Measurements from ENCODE around the gene DAB2.
A peak's percentile ranks its signal among the peaks of the same experiment; 100 is the strongest.
"Not testable (repeated sequence)": the region's sequence is repeated elsewhere in the genome, so short reads cannot be mapped to it uniquely, and the experiment has no call there.

Gene DAB2

GRCh38 chr5:39419796-39420195, 5.0 kb downstream of the DAB2 start:
- DNase-seq = no peak

GRCh38 chr5:39417979-39418378, 6.8 kb downstream of the DAB2 start:
- DNase-seq = no peak

- DNase-seq = no peak
Measured at GRCh38 chr5:39415201-39415600, 9.6 kb downstream of the DAB2 start.

- no peak for DNase-seq
Measured at GRCh38 chr5:39414426-39414825, 10.4 kb downstream of the DAB2 start.

GRCh38 chr5:39413771-39414170, 11.0 kb downstream of the DAB2 start:
- DNase-seq = no peak

DNA sequence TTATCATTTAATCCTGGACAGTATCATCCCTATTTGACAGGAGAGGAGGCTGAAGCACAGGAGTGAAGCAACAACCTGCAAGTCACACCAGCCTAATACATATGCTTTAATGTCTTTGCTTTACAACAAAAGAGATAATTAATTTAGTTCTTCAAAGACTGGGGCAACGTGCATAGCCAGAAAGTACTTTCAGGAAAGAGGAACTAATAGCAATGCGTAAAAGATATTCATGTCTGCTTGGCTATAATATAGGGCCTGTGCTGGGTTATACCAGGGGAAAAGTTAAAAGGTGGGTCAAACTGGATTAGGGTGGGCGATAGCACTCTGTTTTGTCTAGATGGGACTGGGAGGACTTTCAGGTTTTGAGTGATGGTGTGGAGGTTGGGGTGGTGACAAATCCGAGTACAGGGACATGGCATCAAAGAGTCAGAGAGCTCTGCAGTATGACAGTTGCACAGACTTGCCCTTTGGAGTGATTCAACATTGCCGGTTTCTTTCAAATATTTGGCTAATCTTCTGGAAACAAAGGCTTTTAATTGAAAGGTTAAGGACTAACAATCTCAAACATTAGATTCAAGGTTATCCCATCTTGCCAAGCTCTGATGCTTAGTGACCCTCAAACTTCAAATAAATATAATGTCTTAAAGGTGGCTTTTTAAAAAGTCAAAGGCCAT, 11.9 kb downstream of the DAB2 start:
- peak; percentile 51 to 71 for DNase-seq

- no peak for DNase-seq
Measured at GRCh38 chr5:39411985-39412384, 12.8 kb downstream of the DAB2 start.

GRCh38 chr5:39411061-39411460, 13.7 kb downstream of the DAB2 start:
- peak; percentile 8 to 15 for DNase-seq

DNA sequence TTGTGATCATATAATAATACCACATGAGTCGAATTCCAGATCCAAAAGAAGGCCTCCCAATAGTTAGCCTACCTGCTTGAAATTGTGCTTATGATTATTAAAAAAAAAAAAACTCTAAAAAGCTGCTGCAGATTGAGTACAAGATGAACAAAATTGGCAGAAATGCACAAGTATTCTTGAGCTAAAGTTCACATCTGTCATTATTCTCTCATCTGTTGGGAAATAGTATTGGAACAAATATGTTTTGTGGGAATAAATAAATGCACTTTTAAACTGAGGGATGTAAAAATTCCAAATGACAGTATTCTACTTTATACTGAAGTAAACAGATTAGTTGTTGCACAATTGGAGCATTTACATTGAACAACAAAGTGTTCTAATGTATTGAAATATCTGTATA, 15.7 kb downstream of the DAB2 start:
- DNase-seq = no peak

DNA sequence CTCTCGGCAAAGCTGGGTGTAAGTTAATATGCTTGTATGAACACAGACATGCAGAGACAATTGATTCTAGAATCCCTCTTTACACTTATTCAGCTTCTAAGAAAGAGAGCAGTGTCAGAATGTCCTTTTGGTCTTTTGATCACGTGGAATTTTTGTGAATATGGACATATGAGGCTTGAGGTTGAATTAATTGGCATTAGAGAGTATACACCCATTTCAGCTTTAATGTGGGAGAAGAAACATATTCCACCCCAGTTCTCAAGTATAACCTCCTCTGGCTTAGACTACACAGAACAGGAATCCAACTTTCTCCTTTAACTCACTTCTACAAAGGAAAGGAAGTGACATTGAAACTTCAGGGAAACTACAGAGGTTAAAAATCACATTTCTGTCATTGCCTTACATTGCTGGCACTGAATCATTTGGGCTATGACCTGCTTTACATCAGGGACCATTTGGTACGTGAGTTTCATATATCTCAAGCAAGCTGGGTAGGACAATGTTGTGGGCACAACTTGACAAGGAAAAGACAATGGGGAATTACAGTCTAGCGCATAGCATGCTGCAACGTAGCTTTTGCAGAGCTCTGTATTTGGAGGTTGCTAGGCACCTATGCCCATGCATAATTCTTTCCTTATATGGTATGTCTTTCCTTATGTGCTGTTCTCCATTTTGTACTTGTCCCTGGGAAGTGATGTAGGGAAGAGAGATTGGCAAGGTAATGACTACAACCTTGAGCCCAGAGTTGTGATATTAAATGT, 19.5 kb downstream of the DAB2 start:
- no peak for DNase-seq

DNA sequence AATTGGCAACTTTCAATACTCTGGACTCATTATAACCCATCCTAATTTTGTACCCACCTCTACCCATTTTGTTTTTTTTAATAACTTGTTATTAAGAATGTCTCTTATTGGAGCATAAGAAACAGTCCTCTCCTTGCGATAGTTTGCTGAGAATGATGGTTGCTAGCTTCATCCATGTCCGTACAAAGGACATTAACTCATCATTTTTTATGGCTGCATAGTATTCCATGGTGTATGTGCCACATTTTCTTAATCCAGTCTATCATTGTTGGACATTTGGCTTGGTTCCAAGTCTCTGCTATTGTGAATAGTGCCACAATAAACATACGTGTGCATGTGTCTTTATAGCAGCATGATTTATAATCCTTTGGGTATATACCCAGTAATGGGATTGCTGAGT, 21.0 kb downstream of the DAB2 start:
- not testable (repeated sequence) for DNase-seq

- not testable (repeated sequence) for DNase-seq
Measured at GRCh38 chr5:39402140-39402539, 22.6 kb downstream of the DAB2 start.

DNA sequence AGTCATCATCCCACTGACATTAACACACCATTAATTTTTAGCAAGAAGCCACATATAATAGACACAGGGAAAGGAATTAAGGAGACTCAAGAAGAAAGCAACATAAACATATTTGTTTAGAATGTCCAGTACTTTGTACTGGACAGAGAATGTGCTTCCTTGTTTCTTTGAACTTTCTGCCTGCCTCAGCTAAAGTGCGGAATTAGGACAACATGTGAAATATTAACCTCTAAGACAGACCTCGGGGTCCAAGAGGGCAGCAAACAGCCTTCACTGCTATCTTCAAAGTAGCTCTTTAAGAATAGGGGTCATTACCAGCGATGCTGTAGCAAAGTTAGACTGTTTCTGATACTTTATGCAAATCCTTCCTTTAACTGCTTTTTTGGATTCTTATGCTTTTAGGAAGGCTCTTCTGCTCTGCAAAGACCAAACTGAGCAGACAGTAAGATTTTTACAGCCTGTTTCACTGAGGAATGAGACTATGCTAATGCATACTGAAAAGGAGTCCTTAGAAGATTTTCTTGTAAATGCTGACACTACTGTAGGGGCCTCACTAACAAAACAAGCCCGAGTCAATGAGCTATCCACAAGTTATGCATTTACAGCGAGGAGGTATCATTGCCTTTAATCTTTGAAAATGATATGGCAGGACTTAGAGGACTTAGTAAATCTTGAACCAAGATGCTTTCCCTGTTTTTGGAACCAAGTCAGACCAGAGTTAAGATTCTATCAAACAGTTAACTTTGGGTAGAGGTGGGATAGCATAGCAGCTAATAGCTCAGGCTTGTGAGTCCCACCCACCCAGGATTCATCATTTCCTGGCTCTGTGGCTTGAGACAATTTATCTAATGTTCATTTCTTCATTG, 23.8 kb downstream of the DAB2 start:
- no peak for DNase-seq

- DNase-seq = peak; percentile 84 to 86
Measured at GRCh38 chr5:39399135-39400036, 25.4 kb downstream of the DAB2 start.

DNA sequence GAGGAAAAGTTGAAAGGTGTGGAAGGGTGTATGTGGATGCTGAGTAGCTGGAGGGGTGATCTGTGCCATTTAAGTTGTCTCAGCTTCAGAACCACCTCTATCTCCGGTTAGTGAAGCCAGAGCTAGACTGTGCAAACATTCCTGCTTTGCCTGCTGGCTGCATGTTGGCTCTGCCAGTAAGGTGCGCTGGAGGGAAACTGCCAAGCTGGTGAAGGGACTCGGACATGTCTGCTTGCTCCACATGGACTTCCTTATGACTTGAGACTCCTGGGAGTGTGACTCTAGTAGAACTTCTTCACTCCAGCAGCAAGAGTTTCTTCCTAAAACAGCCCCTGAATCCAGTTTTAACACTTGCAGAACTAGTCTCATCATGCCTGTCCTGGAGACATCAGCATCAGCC, 27.9 kb downstream of the DAB2 start:
- no peak for DNase-seq

DNA sequence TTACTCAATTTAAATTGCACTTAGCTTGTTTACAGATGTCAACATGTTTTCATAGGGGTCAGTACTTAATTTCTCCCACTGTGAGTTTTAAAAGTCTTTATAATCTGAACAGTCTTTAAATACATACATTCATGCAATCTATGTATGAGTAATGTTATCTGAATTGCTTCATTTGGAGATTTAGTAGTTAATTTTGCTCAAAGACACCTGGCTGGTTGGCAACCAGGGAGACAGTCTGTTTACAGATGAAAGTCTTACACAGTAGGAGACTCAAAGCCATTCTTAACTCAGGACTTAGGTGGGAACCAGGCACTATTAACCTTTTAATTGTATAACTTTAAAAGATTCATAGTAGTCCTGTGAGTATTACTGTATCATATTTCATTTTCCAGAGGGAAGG, 29.3 kb downstream of the DAB2 start:
- DNase-seq = no peak

DNA sequence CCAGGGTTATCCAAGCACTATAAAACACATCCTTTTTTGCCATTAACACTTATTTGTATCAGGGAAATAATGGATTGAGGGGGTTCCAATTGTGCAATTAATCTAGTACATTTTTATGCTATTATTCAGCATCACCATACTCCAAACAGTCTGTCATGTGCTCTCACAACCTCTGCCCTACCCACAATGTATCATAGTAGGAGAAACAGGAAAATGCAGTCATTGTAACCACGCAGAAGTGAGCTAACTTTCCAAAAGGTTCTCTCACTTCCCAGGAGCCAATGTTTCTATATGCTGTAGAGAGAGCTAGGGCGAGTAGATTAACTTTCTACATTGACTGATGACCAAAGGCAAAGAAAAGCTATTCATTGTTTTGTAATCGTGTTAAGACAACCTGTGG, 29.8 kb downstream of the DAB2 start:
- DNase-seq = no peak

- DNase-seq = no peak
Measured at GRCh38 chr5:39390945-39391344, 33.8 kb downstream of the DAB2 start.

DNA sequence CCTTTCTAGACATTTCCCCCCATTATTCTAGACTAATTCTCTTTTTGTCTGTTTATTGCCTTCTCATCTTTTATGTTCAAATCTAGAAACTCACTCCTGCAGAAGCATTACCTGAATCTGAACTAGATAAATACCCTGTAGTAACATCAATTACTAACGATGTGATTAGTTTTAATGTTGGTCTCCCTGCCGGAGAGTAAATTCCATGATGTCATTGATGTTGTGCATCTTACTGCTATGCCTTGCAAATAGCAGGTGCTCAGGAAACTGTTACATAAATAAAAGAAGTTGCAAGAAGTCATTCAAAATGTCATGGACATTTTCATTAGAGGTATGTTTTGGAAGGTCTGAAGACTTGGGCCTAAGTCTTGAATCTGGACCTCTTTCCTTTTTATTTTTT, 37.5 kb downstream of the DAB2 start:
- DNase-seq = no peak

DNA sequence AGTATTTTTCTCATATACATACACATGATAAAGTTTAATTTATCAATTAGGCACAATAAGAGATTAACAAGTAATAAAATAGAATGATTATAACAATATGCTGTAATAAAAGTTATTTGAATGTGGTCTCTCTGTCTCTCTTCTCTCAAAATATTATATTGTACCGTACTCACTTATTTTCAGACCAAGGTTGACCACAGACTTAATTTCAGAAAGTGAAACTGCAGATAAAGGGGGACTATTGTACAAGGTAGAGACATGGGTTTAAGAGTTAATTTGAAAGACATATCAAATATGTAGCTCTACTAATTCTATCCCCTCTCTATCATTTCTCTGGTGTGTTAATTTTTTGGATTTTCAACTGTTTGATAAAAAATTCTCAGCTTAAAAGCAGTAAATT, 40.5 kb downstream of the DAB2 start:
- no peak for DNase-seq

- DNase-seq = no peak
Measured at GRCh38 chr5:39381376-39381775, 43.4 kb downstream of the DAB2 start.

- no peak for DNase-seq
Measured at GRCh38 chr5:39379693-39380092, 45.1 kb downstream of the DAB2 start.

- no peak for DNase-seq
Measured at GRCh38 chr5:39377613-39378012, 47.2 kb downstream of the DAB2 start.

Data from Kasumi-1 (cell line).